PFSK-1 (cell line): ENCODE measurements around the gene RPTOR.

Experiments used
- FOXP2 ChIP-seq: optimal IDR thresholded peaks from 2 replicates; pipeline ENCODE3; 2011; ENCODE audit warnings: borderline replicate concordance, control low read depth, inconsistent platforms; ENCODE audit not compliant: insufficient read depth; ENCODE audit errors: extremely low read length, extremely low read depth
- POLR2AphosphoS5 ChIP-seq: IDR thresholded peaks from 2 replicates; pipeline ENCODE4 v1.6.1; 2012; ENCODE audit warnings: low read depth, mild to moderate bottlenecking, control low read depth, low read length, moderate library complexity
- SIN3A ChIP-seq: IDR thresholded peaks from 2 replicates; pipeline ENCODE4 v1.6.1; 2012; ENCODE audit warnings: mild to moderate bottlenecking, low read length, moderate library complexity, borderline replicate concordance; ENCODE audit not compliant: insufficient read depth
- TAF1 ChIP-seq: IDR thresholded peaks from 2 replicates; pipeline ENCODE4 v1.6.1; 2012; ENCODE audit warnings: low read length, control low read depth, borderline replicate concordance; ENCODE audit not compliant: insufficient read depth
- TF ChIP-seq, protein P1 (sequence below), 2 experiments: IDR thresholded peaks; 2 replicates each; pipeline versions ENCODE4 v1.6.1 to v1.8.0; 2011 to 2012; ENCODE audit warnings: low read depth in 2 of 2, low read length in 2 of 2, control low read depth in 1 of 2, inconsistent platforms in 1 of 2, mild to moderate bottlenecking in 1 of 2, moderate library complexity in 1 of 2; ENCODE audit not compliant: insufficient read depth in 1 of 2

The RPTOR gene

DNA sequence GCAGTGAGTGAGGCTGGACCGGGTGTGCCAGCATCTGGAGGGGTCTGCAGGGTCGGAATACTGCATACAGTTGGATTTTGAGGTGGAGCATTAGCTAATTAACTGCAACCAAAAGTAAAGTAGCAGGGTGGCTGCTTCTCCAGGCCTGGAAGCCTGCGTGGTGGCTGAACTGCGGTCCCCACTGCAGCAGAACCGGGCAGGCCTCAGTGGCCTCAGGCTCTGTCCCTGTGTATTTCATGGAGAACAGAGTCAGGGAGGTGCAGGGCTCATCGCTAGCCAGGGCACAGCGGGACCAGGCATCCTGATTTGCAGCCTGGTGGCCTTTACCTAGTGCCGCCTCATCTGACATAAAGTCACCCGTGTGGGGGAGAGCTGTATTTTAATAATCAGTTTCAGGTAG is 131.9 kb downstream of the RPTOR start:
- TF ChIP-seq POLR2AphosphoS5 (no peak), TAF1 (no peak), FOXP2 (no peak), SIN3A (no peak)
- TF ChIP-seq, protein P1, sequence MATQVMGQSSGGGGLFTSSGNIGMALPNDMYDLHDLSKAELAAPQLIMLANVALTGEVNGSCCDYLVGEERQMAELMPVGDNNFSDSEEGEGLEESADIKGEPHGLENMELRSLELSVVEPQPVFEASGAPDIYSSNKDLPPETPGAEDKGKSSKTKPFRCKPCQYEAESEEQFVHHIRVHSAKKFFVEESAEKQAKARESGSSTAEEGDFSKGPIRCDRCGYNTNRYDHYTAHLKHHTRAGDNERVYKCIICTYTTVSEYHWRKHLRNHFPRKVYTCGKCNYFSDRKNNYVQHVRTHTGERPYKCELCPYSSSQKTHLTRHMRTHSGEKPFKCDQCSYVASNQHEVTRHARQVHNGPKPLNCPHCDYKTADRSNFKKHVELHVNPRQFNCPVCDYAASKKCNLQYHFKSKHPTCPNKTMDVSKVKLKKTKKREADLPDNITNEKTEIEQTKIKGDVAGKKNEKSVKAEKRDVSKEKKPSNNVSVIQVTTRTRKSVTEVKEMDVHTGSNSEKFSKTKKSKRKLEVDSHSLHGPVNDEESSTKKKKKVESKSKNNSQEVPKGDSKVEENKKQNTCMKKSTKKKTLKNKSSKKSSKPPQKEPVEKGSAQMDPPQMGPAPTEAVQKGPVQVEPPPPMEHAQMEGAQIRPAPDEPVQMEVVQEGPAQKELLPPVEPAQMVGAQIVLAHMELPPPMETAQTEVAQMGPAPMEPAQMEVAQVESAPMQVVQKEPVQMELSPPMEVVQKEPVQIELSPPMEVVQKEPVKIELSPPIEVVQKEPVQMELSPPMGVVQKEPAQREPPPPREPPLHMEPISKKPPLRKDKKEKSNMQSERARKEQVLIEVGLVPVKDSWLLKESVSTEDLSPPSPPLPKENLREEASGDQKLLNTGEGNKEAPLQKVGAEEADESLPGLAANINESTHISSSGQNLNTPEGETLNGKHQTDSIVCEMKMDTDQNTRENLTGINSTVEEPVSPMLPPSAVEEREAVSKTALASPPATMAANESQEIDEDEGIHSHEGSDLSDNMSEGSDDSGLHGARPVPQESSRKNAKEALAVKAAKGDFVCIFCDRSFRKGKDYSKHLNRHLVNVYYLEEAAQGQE (IDR thresholded peaks at IDR 0.05; ENCODE audit: insufficient read depth in 1 of 2, low read depth in 2 of 2, low read length in 2 of 2): no peak

GRCh38 chr17:80677214-80677756 is 132.6 kb downstream of the RPTOR start:
- no peak for TF ChIP-seq FOXP2
- TF ChIP-seq, protein P1 (IDR thresholded peaks at IDR 0.05; ENCODE audit: insufficient read depth in 1 of 2, low read depth in 2 of 2, low read length in 2 of 2): no peak
- TF ChIP-seq TAF1: no peak
- no peak for TF ChIP-seq POLR2AphosphoS5
- TF ChIP-seq SIN3A: no peak

DNA sequence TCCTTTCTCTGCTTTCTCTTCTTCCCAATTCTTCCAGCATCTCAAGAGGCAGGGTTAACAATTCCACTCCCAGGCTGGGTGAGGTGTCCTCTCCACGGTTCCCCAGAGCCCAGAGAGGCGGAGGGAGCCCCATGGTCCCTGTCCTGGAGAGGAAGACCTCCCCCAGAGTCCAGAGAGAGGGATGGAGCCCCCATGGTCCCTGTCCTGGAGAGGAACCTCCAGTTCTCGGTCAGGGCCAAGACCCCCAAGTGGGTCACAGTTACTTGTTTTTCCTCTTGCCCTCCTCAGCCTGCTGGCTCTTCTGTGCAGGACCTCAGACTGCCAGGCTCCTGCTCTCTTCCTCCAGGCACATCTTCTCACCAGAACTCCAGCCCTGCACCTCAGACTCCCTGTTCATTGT is 135.2 kb downstream of the RPTOR start:
- TF ChIP-seq, protein P1 (IDR thresholded peaks at IDR 0.05; ENCODE audit: insufficient read depth in 1 of 2, low read depth in 2 of 2, low read length in 2 of 2): no peak
- TF ChIP-seq TAF1 (no peak), SIN3A (no peak), FOXP2 (no peak), POLR2AphosphoS5 (no peak)

- no peak for TF ChIP-seq FOXP2
- TF ChIP-seq POLR2AphosphoS5: no peak
- TF ChIP-seq SIN3A: no peak
- no peak for TF ChIP-seq TAF1
- TF ChIP-seq, protein P1 (IDR thresholded peaks at IDR 0.05; ENCODE audit: insufficient read depth in 1 of 2, low read depth in 2 of 2, low read length in 2 of 2): no peak
These were observed 136.6 kb downstream of the RPTOR start for GRCh38 chr17:80681215-80681614.
